Mesenchymal stem cell (in vitro differentiated cells and primary cell): ENCODE results near the gene COL6A3.

Experiments
- DNase-seq: peaks from one replicate; pipeline ENCODE4 v3.0.0-alpha.2; 2013
- H2AFZ ChIP-seq: one replicate; pipeline ENCODE4 v1.6.1; 2013; ENCODE audit warnings: low read depth, mild to moderate bottlenecking, control low read depth, inconsistent platforms, low read length, moderate library complexity
- H2AK5ac ChIP-seq: 2 replicates; pipeline ENCODE4 v1.6.1; 2013; ENCODE audit warnings: low read length, moderate library complexity, mild to moderate bottlenecking, inconsistent platforms; ENCODE audit not compliant: severe bottlenecking
- H2BK120ac ChIP-seq: one replicate; pipeline ENCODE4 v1.6.1; 2013; ENCODE audit warnings: low read depth, mild to moderate bottlenecking, inconsistent platforms, low read length, moderate library complexity
- H2BK12ac ChIP-seq, 2 experiments: one replicate each; pipeline ENCODE4 v1.6.1; 2013; ENCODE audit warnings: inconsistent platforms in 2 of 2, low read length in 2 of 2, mild to moderate bottlenecking in 2 of 2, moderate library complexity in 2 of 2, control low read depth in 1 of 2
- H2BK15ac ChIP-seq: one replicate; pipeline ENCODE4 v1.6.1; 2013; ENCODE audit warnings: mild to moderate bottlenecking, low read depth, inconsistent platforms; ENCODE audit not compliant: poor library complexity, severe bottlenecking
- H2BK5ac ChIP-seq: 2 replicates; pipeline ENCODE4 v1.6.1; 2013; ENCODE audit warnings: low read depth, mild to moderate bottlenecking, low read length, control low read depth, inconsistent platforms; ENCODE audit not compliant: poor library complexity, severe bottlenecking
- H3K14ac ChIP-seq, 2 experiments: one replicate each; pipeline ENCODE4 v1.6.1; 2013; ENCODE audit warnings: inconsistent platforms in 2 of 2, low read length in 2 of 2, control low read depth in 1 of 2, mild to moderate bottlenecking in 1 of 2, moderate library complexity in 1 of 2
- H3K18ac ChIP-seq, 2 experiments: one replicate each; pipeline ENCODE4 v1.6.1; 2013; ENCODE audit warnings: inconsistent platforms in 2 of 2, low read length in 2 of 2, control low read depth in 1 of 2, low read depth in 1 of 2, mild to moderate bottlenecking in 1 of 2
- H3K23ac ChIP-seq, 2 experiments: one replicate each; pipeline ENCODE4 v1.6.1; 2013; ENCODE audit warnings: inconsistent platforms in 2 of 2, low read length in 2 of 2, mild to moderate bottlenecking in 2 of 2, moderate library complexity in 2 of 2, control low read depth in 1 of 2
- H3K27ac ChIP-seq: 2 replicates; pipeline ENCODE4 v1.5.1; 2013; ENCODE audit warnings: mild to moderate bottlenecking, moderate library complexity, low read length, control low read depth, inconsistent platforms; ENCODE audit not compliant: poor library complexity, severe bottlenecking
- H3K27me3 ChIP-seq, 2 experiments: 2 replicates each; pipeline versions ENCODE4 v1.6.1 to v1.7.0; 2013; ENCODE audit warnings: low read length in 2 of 2, mild to moderate bottlenecking in 2 of 2, moderate library complexity in 2 of 2, control low read depth in 1 of 2, inconsistent platforms in 1 of 2; ENCODE audit not compliant: control insufficient read depth in 1 of 2, insufficient read depth in 1 of 2
- H3K36me3 ChIP-seq, 2 experiments: 2 replicates each; pipeline versions ENCODE4 v1.6.1 to v1.7.0; 2013; ENCODE audit warnings: low read length in 2 of 2, control low read depth in 1 of 2, inconsistent platforms in 1 of 2, low read depth in 1 of 2, mild to moderate bottlenecking in 1 of 2; ENCODE audit not compliant: insufficient read depth in 2 of 2, control insufficient read depth in 1 of 2
- H3K4ac ChIP-seq, 2 experiments: one replicate each; pipeline ENCODE4 v1.6.1; 2013; ENCODE audit warnings: inconsistent platforms in 2 of 2, low read length in 2 of 2, mild to moderate bottlenecking in 2 of 2, moderate library complexity in 2 of 2, control low read depth in 1 of 2, low read depth in 1 of 2
- H3K4me1 ChIP-seq: 2 replicates; pipeline ENCODE4 v1.6.1; 2013; ENCODE audit warnings: low read depth, low read length, control low read depth; ENCODE audit not compliant: control insufficient read depth, insufficient read depth
- H3K4me2 ChIP-seq: 2 replicates; pipeline ENCODE4 v1.6.1; 2013; ENCODE audit warnings: low read length, mild to moderate bottlenecking, inconsistent platforms; ENCODE audit not compliant: poor library complexity, severe bottlenecking
- H3K4me3 ChIP-seq, 2 experiments: 2 replicates each; pipeline versions ENCODE4 v1.5.1 to v1.7.0; 2013; ENCODE audit warnings: low read length in 2 of 2, mild to moderate bottlenecking in 2 of 2, control low read depth in 1 of 2, low read depth in 1 of 2; ENCODE audit not compliant: insufficient read depth in 1 of 2
- H3K79me1 ChIP-seq: replicated peaks from 2 replicates; pipeline ENCODE4 v1.6.1; 2013; ENCODE audit warnings: mild to moderate bottlenecking, control low read depth, low read length, inconsistent platforms; ENCODE audit not compliant: poor library complexity, severe bottlenecking
- H3K9ac ChIP-seq: 2 replicates; pipeline ENCODE4 v1.7.0; 2013; ENCODE audit warnings: mild to moderate bottlenecking, low read length, moderate library complexity
- H3K9me3 ChIP-seq: 2 replicates; pipeline ENCODE4 v1.7.0; 2013; ENCODE audit warnings: mild to moderate bottlenecking, low read length; ENCODE audit not compliant: control insufficient read depth
- H4K8ac ChIP-seq: one replicate; pipeline ENCODE4 v1.6.1; 2013; ENCODE audit warnings: inconsistent platforms, mild to moderate bottlenecking, low read length, moderate library complexity
- H4K91ac ChIP-seq: one replicate; pipeline ENCODE4 v1.6.1; 2013; ENCODE audit warnings: mild to moderate bottlenecking, low read length, inconsistent platforms
- WGBS: methylation state at CpG from one replicate; pipeline ENCODE4 v1.1.7; 2013; ENCODE audit warnings: mixed read lengths; 5-methylcytosine and 5-hydroxymethylcytosine counted together

Gene COL6A3

GRCh38 chr2:237290261-237290660 lies 123.7 kb downstream of the COL6A3 start:
- 32% methylated on average over 11 of the region's 12 CpGs for WGBS
- H2AK5ac ChIP-seq, result peak overlapping the region; percentile 85
- H3K4me2 ChIP-seq, result no peak overlapping the region
- peak overlapping the region; percentile 31 to 73 for H3K18ac ChIP-seq
- peaks cover 4% of the 10 kb centered on the region for H3K4me1 ChIP-seq
- H3K4me3 ChIP-seq, result no peak overlapping the region
- H3K27ac ChIP-seq, result no peak overlapping the region
- no peak overlapping the region for H3K23ac ChIP-seq
- no peak overlapping the region for H2BK15ac ChIP-seq
- H2AFZ ChIP-seq, result peak overlapping the region; percentile 36
- peak overlapping the region; percentile 66 for H4K8ac ChIP-seq
- H3K9me3 ChIP-seq, result no peaks in the 10 kb centered on the region
- peak; percentile 69 for DNase-seq
- peak overlapping the region; percentile 94 for H3K9ac ChIP-seq
- H3K36me3 ChIP-seq, result no peaks in the 10 kb centered on the region
- no peaks in the 10 kb centered on the region for H3K79me1 ChIP-seq
- peak overlapping the region; percentile 19 to 86 for H3K4ac ChIP-seq
- H4K91ac ChIP-seq, result peak overlapping the region; percentile 88
- H2BK120ac ChIP-seq, result peak overlapping the region; percentile 89
- no peaks in the 10 kb centered on the region for H3K27me3 ChIP-seq
- H3K14ac ChIP-seq, result no peak overlapping the region
- peak overlapping the region; percentile 81 to 99 for H2BK12ac ChIP-seq
- H2BK5ac ChIP-seq, result no peak overlapping the region

DNA sequence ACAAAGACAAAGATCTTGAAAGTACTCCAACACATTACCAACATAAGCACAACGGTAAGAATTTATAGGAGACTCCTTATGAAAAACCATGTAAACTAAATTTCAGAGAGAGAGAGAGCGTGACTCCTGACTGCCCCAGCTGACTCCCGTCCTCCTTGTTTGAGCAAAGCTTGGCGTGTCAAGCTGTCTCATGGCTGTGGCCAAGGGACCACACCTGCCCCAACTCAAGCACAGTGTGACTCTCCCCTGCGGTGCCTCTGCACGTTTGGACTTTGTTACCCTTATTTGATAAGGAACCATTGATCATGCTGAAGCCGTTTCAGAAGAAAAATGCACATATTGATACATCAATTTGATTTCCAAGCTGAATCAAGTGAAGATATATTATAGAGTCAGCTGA lies 124.8 kb downstream of the COL6A3 start:
- no peak for DNase-seq
- H3K27ac ChIP-seq, result no peak overlapping the region

DNA sequence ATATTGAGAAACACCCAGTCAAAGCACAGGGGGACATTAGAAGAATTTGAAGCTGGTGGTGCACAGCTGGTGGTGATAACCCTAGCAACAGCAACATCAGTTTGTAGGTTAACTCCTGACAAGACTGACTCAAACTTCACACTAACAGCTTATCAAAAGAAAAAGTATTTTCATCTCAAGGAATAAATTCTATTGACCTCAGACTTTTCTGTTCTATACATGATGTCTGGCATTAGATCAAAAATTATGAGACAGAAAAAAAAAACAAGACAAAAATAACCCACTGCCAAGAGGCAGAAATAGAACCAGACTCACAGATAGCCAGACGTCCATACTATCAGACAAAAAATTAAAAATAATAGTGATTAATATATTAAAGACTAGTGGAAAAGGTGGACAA lies 126.1 kb downstream of the COL6A3 start:
- no peaks in the 10 kb centered on the region for H3K9me3 ChIP-seq
- no peaks in the 10 kb centered on the region for H3K36me3 ChIP-seq
- H3K4me2 ChIP-seq, result no peak overlapping the region
- H3K4me3 ChIP-seq, result no peak overlapping the region
- H3K4me1 ChIP-seq, result peaks cover 5% of the 10 kb centered on the region
- H3K9ac ChIP-seq, result no peak overlapping the region
- no peaks in the 10 kb centered on the region for H3K79me1 ChIP-seq
- no peak overlapping the region for H2BK15ac ChIP-seq
- no CpG with 5 or more reads among the region's 1 CpG for WGBS
- H2BK12ac ChIP-seq, result no peak overlapping the region
- no peak overlapping the region for H2BK120ac ChIP-seq
- H4K91ac ChIP-seq, result no peak overlapping the region
- H3K27me3 ChIP-seq, result no peaks in the 10 kb centered on the region
- no peak overlapping the region for H3K27ac ChIP-seq
- H4K8ac ChIP-seq, result no peak overlapping the region
- H2AFZ ChIP-seq, result no peak overlapping the region
- no peak overlapping the region for H3K23ac ChIP-seq
- no peak overlapping the region for H3K18ac ChIP-seq
- H2BK5ac ChIP-seq, result no peak overlapping the region
- H2AK5ac ChIP-seq, result no peak overlapping the region
- H3K14ac ChIP-seq, result no peak overlapping the region
- DNase-seq, result no peak
- no peak overlapping the region for H3K4ac ChIP-seq

More for the DNA sequence above, 124.8 kb downstream of the COL6A3 start:
- H4K91ac ChIP-seq, result peak overlapping the region; percentile 90
- H2AK5ac ChIP-seq, result peak overlapping the region; percentile 12
- H2BK5ac ChIP-seq, result no peak overlapping the region
- no peak overlapping the region for H3K4me2 ChIP-seq
- peak overlapping the region; percentile 57 for H4K8ac ChIP-seq
- H3K9ac ChIP-seq, result no peak overlapping the region
- peaks cover 4% of the 10 kb centered on the region for H3K4me1 ChIP-seq
- H3K4me3 ChIP-seq, result no peak overlapping the region
- H2BK120ac ChIP-seq, result no peak overlapping the region
- H2BK15ac ChIP-seq, result peak overlapping the region; percentile 66
- peak overlapping the region in 1 of 2 experiments; percentile 45 for H3K4ac ChIP-seq
- H3K14ac ChIP-seq, result peak overlapping the region in 1 of 2 experiments; percentile 23
- H3K36me3 ChIP-seq, result no peaks in the 10 kb centered on the region
- no peaks in the 10 kb centered on the region for H3K79me1 ChIP-seq
- H3K23ac ChIP-seq, result no peak overlapping the region
- no peaks in the 10 kb centered on the region for H3K27me3 ChIP-seq
- H3K9me3 ChIP-seq, result no peaks in the 10 kb centered on the region
- peak overlapping the region; percentile 45 to 62 for H3K18ac ChIP-seq
- peak overlapping the region; percentile 69 to 73 for H2BK12ac ChIP-seq
- H2AFZ ChIP-seq, result no peak overlapping the region
- WGBS, result 94% methylated on average over 7 of the region's 7 CpGs

DNA sequence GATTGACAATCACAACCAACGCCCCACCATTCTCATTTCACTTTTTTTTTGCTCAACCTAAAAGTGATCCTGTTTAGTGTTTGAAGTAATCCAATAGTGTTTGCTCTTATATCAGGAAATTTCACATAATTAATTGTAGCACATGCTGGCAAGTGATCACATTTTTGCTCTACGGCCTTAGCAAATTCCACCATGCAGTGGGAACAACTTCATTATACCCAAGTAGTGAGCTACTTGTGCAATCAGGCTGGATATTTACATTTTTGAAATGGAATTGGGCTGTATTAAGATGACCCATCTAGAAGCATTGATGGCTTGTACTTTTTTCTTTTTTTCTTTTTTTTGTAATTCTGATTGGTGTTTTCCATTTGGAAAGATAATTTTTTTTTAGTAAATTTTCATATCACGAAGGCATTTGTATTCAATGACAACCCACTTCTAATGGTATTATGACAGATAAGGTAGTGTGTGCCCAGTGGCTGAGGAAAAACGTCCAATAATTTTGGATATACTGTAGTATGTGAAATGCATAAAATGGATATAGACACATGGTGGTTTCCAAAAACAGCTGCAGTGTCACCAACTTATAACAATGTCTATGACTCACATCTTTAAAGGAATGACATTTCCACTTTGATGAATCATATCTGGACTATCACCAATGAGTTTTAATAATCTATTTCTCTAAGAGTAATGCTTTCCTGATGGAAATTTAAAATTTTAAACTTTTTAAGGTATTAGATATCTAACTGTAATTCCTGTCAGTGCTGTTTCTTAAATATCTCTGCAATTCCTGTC lies 130.6 kb downstream of the COL6A3 start:
- H3K4ac ChIP-seq, result peak overlapping the region; percentile 66 to 85
- no peak overlapping the region for H2BK5ac ChIP-seq
- no peak overlapping the region for H3K23ac ChIP-seq
- H3K14ac ChIP-seq, result no peak overlapping the region
- peak; percentile 58 for DNase-seq
- H2AFZ ChIP-seq, result no peak overlapping the region
- H2BK120ac ChIP-seq, result peak overlapping the region; percentile 81
- WGBS, result no CpG with 5 or more reads among the region's 4 CpGs
- no peaks in the 10 kb centered on the region for H3K27me3 ChIP-seq
- H2AK5ac ChIP-seq, result no peak overlapping the region
- no peak overlapping the region for H3K4me2 ChIP-seq
- H2BK12ac ChIP-seq, result peak overlapping the region in 1 of 2 experiments; percentile 33
- H2BK15ac ChIP-seq, result no peak overlapping the region
- H3K27ac ChIP-seq, result no peak overlapping the region
- H3K4me1 ChIP-seq, result peaks cover 14% of the 10 kb centered on the region
- no peaks in the 10 kb centered on the region for H3K9me3 ChIP-seq
- H3K9ac ChIP-seq, result peak overlapping the region; percentile 56
- peak overlapping the region; percentile 43 for H4K91ac ChIP-seq
- no peaks in the 10 kb centered on the region for H3K79me1 ChIP-seq
- H3K18ac ChIP-seq, result peak overlapping the region in 1 of 2 experiments; percentile 77
- no peak overlapping the region for H3K4me3 ChIP-seq
- peak overlapping the region; percentile 13 for H4K8ac ChIP-seq
- no peaks in the 10 kb centered on the region for H3K36me3 ChIP-seq
